NCI-H2081 (cell line): ENCODE data around the gene MIDN.

ENCODE experiments used
- DNase-seq, 2 experiments: peaks; one replicate each; lab custom pipeline; 2025; lab: John Stamatoyannopoulos, UW

The MIDN gene

GRCh38 chr19:1270854-1271527 is 22.6 kb downstream of the MIDN start:
- DNase-seq, result no peak

- DNase-seq, result no peak
These were observed 23.4 kb downstream of the MIDN start for GRCh38 chr19:1271528-1272422.

- DNase-seq, result no peak
These were observed 24.3 kb downstream of the MIDN start for GRCh38 chr19:1272423-1273262.

- DNase-seq, result no peak
These were observed 25.1 kb downstream of the MIDN start for GRCh38 chr19:1273263-1274041.

GRCh38 chr19:1274081-1274851 is 25.9 kb downstream of the MIDN start:
- DNase-seq, result no peak

- DNase-seq, result peak; percentile 27 to 41
These were observed 26.5 kb downstream of the MIDN start for GRCh38 chr19:1274852-1275259.

- peak; percentile 97 for DNase-seq
These were observed 27.0 kb downstream of the MIDN start, which contains the start of gene FAM174C for GRCh38 chr19:1275260-1275975. TSS of gene FAM174C (plus strand) at chr19:1275530. CDS start at chr19:1275550, 20 bp downstream.

GRCh38 chr19:1275976-1276627 is 27.7 kb downstream of the MIDN start:
- no peak for DNase-seq

- DNase-seq, result peak; percentile 35 to 72
These were observed 28.2 kb downstream of the MIDN start for GRCh38 chr19:1276628-1277022.

- DNase-seq, result no peak
These were observed 28.7 kb downstream of the MIDN start for GRCh38 chr19:1277061-1277460.

GRCh38 chr19:1278074-1278473 is 29.7 kb downstream of the MIDN start:
- DNase-seq, result no peak

GRCh38 chr19:1278713-1279660 is 30.6 kb downstream of the MIDN start:
- DNase-seq, result no peak

GRCh38 chr19:1279782-1280341 is 31.5 kb downstream of the MIDN start:
- peak; percentile 69 to 72 for DNase-seq

- no peak for DNase-seq
These were observed 32.5 kb downstream of the MIDN start for GRCh38 chr19:1280636-1281568.

- no peak for DNase-seq
These were observed 33.3 kb downstream of the MIDN start for GRCh38 chr19:1281569-1282287.

- DNase-seq, result no peak
These were observed 34.3 kb downstream of the MIDN start for GRCh38 chr19:1282588-1283206.
